Keratinocyte (primary cell): ENCODE data around the gene GRM7.

Experiments
- CTCF ChIP-seq, 3 experiments: IDR thresholded peaks in 1 of 3; conservative IDR thresholded peaks in 1 of 3; optimal IDR thresholded peaks in 1 of 3; 2 replicates in 2 of 3; 3 replicates in 1 of 3; pipeline versions ENCODE3 to v1.5.1; 2011; ENCODE audit warnings: low read length in 3 of 3, mild to moderate bottlenecking in 3 of 3, moderate library complexity in 2 of 3, control low read depth in 1 of 3, inconsistent platforms in 1 of 3; ENCODE audit not compliant: insufficient read depth in 2 of 3; ENCODE audit errors: extremely low read depth in 1 of 3
- EZH2 ChIP-seq: IDR thresholded peaks from one replicate; pipeline ENCODE4 v1.6.1; 2012; ENCODE audit warnings: inconsistent platforms, mild to moderate bottlenecking, low read length, moderate library complexity

- TF ChIP-seq CTCF (optimal IDR thresholded peaks at IDR 0.05 in 1 of 3, IDR thresholded peaks at IDR 0.05 in 1 of 3, conservative IDR thresholded peaks at IDR 0.05 in 1 of 3; ENCODE audit: extremely low read depth in 1 of 3, insufficient read depth in 2 of 3, low read length in 3 of 3) = no peak
- TF ChIP-seq EZH2 = no peak
These were observed 684.4 kb downstream of the GRM7 start for GRCh38 chr3:7545334-7545733.
